Fibroblast of lung (primary cell): ENCODE measurements around the gene RSPO1. TPM values are rescaled to one million over a fixed set of nuclear protein-coding genes. Genes with fewer than 3 reads are reported as not detected.

Experiments used
- DNase-seq, 2 donors: peaks; one replicate each; pipeline versions ENCODE4 v3.0.0 to v3.0.0-alpha.2; 2010; ENCODE audit warnings: low read depth in 2 of 2
- H2AFZ ChIP-seq: 2 replicates; pipeline ENCODE4 v1.5.1; 2012; ENCODE audit warnings: low read length, control low read depth, inconsistent platforms
- H3K27ac ChIP-seq: 2 replicates; pipeline ENCODE4 v1.5.1; 2011; ENCODE audit warnings: low read length, control low read depth; ENCODE audit not compliant: insufficient read depth
- H3K27me3 ChIP-seq: 2 replicates; pipeline ENCODE4 v1.5.1; 2011; ENCODE audit warnings: mild to moderate bottlenecking, low read length; ENCODE audit not compliant: control insufficient read depth, insufficient read depth
- H3K36me3 ChIP-seq: 2 replicates; pipeline ENCODE4 v1.5.1; 2011; ENCODE audit warnings: low read length; ENCODE audit not compliant: control insufficient read depth, insufficient read depth
- H3K4me1 ChIP-seq: 2 replicates; pipeline ENCODE4 v1.5.1; 2011; ENCODE audit warnings: low read length; ENCODE audit not compliant: control insufficient read depth, insufficient read depth; ENCODE audit errors: extremely low read depth
- H3K4me2 ChIP-seq: 2 replicates; pipeline ENCODE4 v1.5.1; 2011; ENCODE audit warnings: low read length, control low read depth; ENCODE audit not compliant: insufficient read depth; ENCODE audit errors: extremely low read depth
- H3K4me3 ChIP-seq, 4 experiments: fragments of 200-600 bp in 1 of 4; sonication (generic) in 1 of 4; replicated peaks in 1 of 4; 2 replicates each; pipeline ENCODE4 v1.5.1; 2011 to 2016; ENCODE audit warnings: low read length in 4 of 4, low read depth in 3 of 4, mild to moderate bottlenecking in 3 of 4, control low read depth in 2 of 4, inconsistent platforms in 1 of 4, mixed read lengths in 1 of 4; ENCODE audit not compliant: insufficient read depth in 1 of 4; ENCODE audit errors: control extremely low read depth in 1 of 4
- H3K79me2 ChIP-seq: 2 replicates; pipeline ENCODE4 v1.5.1; 2012; ENCODE audit warnings: mild to moderate bottlenecking, low read length, inconsistent platforms; ENCODE audit not compliant: control insufficient read depth, insufficient read depth
- H3K9ac ChIP-seq: 2 replicates; pipeline ENCODE4 v1.5.1; 2011; ENCODE audit warnings: mild to moderate bottlenecking, low read length, control low read depth; ENCODE audit not compliant: insufficient read depth
- H3K9me3 ChIP-seq: 2 replicates; pipeline ENCODE4 v1.5.1; 2012; ENCODE audit warnings: low read depth, low read length; ENCODE audit not compliant: control insufficient read depth, insufficient read depth
- H4K20me1 ChIP-seq: 2 replicates; pipeline ENCODE4 v1.5.1; 2011; ENCODE audit warnings: low read length; ENCODE audit not compliant: control insufficient read depth, insufficient read depth; ENCODE audit errors: extremely low read depth
- EZH2 ChIP-seq: IDR thresholded peaks from 2 replicates; pipeline ENCODE4 v1.5.1; 2012; ENCODE audit warnings: low read length, control low read depth, mild to moderate bottlenecking; ENCODE audit errors: missing control alignments
- polyA plus RNA-seq, 2 donors: library from polyadenylated mRNA; depleted of rRNA in 1 of 2; stranded (reverse) in 1 of 2; unstranded in 1 of 2; fragments of >200 nt; gene quantifications; 2 replicates each; pipeline ENCODE4 v1.2.1, GENCODE V29; 2011 to 2012; ENCODE audit warnings: missing spikeins in 1 of 2
- total RNA-seq: library from RNA; depleted of rRNA; stranded (reverse); fragments of >200 nt; gene quantifications from 2 replicates; pipeline ENCODE4 v1.2.1, GENCODE V29; 2014
- TF ChIP-seq, protein P1 (sequence below), 2 donors: IDR thresholded peaks in 1 of 2; conservative IDR thresholded peaks in 1 of 2; 1 replicate in 1 of 2; 2 replicates in 1 of 2; pipeline ENCODE4 v1.5.1; 2011 to 2012; ENCODE audit warnings: low read length in 2 of 2, control low read depth in 1 of 2, inconsistent platforms in 1 of 2, low read depth in 1 of 2, mild to moderate bottlenecking in 1 of 2

The RSPO1 gene
- total and polyA plus RNA-seq, 2 donors (not counting 1 experiment from before 2014, with no cell fraction given) = 0.15 to 0.50 TPM

DNA sequence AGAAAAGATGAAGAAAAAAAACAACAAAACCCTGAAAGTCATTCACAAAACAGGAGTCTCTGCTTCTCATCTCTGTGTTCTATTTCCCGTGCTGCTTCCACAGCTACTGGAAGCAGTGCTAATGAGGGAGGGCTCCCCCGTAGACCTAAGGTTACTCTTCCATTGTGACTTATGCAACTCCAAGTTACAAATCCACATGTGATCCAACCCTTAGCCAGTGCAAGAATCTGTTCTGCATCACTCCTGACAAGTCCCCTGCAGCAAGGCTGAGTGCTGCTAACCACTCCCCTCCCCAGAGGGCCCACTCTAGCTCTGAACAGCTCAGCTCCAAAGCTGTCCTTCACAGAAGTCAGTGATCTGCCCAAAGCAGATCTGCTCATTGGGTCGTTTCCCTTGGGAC lies 67.7 kb downstream of the RSPO1 start:
- no peaks in the 10 kb centered on the region for H3K4me1 ChIP-seq
- no peaks in the 10 kb centered on the region for H3K9me3 ChIP-seq
- peaks cover 12% of the 10 kb centered on the region for H3K36me3 ChIP-seq
- no peak overlapping the region for H3K27ac ChIP-seq
- H3K79me2 ChIP-seq = no peaks in the 10 kb centered on the region
- TF ChIP-seq, protein P1, sequence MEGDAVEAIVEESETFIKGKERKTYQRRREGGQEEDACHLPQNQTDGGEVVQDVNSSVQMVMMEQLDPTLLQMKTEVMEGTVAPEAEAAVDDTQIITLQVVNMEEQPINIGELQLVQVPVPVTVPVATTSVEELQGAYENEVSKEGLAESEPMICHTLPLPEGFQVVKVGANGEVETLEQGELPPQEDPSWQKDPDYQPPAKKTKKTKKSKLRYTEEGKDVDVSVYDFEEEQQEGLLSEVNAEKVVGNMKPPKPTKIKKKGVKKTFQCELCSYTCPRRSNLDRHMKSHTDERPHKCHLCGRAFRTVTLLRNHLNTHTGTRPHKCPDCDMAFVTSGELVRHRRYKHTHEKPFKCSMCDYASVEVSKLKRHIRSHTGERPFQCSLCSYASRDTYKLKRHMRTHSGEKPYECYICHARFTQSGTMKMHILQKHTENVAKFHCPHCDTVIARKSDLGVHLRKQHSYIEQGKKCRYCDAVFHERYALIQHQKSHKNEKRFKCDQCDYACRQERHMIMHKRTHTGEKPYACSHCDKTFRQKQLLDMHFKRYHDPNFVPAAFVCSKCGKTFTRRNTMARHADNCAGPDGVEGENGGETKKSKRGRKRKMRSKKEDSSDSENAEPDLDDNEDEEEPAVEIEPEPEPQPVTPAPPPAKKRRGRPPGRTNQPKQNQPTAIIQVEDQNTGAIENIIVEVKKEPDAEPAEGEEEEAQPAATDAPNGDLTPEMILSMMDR (conservative IDR thresholded peaks at IDR 0.05 in 1 of 2, IDR thresholded peaks at IDR 0.05 in 1 of 2; ENCODE audit: low read depth in 1 of 2, low read length in 2 of 2) = no peak
- TF ChIP-seq EZH2 = no peak
- no peak overlapping the region for H3K4me3 ChIP-seq
- no peaks in the 10 kb centered on the region for H3K27me3 ChIP-seq
- H3K4me2 ChIP-seq = no peak overlapping the region
- H2AFZ ChIP-seq = no peak overlapping the region
- H4K20me1 ChIP-seq = no peaks in the 10 kb centered on the region
- H3K9ac ChIP-seq = no peak overlapping the region
- DNase-seq = no peak

DNA sequence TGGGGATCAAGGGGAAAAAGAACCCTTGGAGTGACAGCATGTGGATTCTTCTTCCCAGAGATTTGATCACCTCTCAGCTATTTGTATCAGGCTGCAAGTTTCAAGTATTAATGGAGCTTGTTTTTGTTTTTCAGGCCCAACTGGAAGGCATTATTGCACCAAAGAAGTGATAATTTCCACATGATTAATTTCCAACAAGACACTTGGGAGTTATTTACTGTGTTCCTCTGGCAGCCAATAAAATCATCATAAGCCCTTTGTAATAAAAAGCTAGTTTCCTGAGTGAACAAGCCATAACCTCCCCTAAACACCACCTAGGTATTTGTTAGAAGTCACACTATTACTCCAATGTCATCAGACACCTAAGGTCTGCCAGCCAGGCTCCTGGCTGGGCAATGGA lies 69.8 kb downstream of the RSPO1 start:
- Histone ChIP-seq H4K20me1 (no peaks in the 10 kb centered on the region), H3K4me1 (peaks cover 2% of the 10 kb centered on the region), H3K9ac (no peak overlapping the region), H3K36me3 (peaks cover 13% of the 10 kb centered on the region), H3K4me3 (no peak overlapping the region), H3K27ac (no peak overlapping the region), H3K27me3 (no peaks in the 10 kb centered on the region), H2AFZ (no peak overlapping the region), H3K4me2 (no peak overlapping the region), H3K79me2 (no peaks in the 10 kb centered on the region), H3K9me3 (no peaks in the 10 kb centered on the region)
- no peak for DNase-seq
- TF ChIP-seq EZH2 = no peak
- TF ChIP-seq, protein P1 (conservative IDR thresholded peaks at IDR 0.05 in 1 of 2, IDR thresholded peaks at IDR 0.05 in 1 of 2; ENCODE audit: low read depth in 1 of 2, low read length in 2 of 2) = no peak

DNA sequence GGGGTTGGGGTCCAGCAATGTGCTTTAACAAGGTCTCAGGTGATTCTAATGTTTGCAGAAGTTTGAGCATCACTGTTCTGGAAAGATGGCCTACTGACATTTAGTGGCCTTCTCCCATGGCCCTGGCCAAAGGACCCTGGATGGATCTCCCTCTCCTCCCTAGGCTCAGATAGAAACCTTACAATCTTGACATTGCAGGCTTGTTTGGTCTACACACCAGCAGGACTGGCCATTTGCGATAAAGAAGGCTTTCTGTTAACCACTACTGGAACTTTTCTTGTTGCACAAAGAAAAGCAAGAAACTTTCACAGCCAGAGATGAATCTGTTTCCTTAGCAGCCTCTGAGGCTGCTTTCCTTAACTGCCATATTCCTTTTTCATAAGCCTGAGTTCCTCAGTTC lies 71.7 kb downstream of the RSPO1 start:
- no peak for TF ChIP-seq EZH2
- TF ChIP-seq, protein P1 (conservative IDR thresholded peaks at IDR 0.05 in 1 of 2, IDR thresholded peaks at IDR 0.05 in 1 of 2; ENCODE audit: low read depth in 1 of 2, low read length in 2 of 2) = no peak
- Histone ChIP-seq H4K20me1 (no peaks in the 10 kb centered on the region), H3K36me3 (peaks cover 9% of the 10 kb centered on the region), H3K27me3 (no peaks in the 10 kb centered on the region), H3K9me3 (no peaks in the 10 kb centered on the region), H3K27ac (no peak overlapping the region), H3K4me3 (no peak overlapping the region), H2AFZ (no peak overlapping the region), H3K79me2 (no peaks in the 10 kb centered on the region), H3K9ac (no peak overlapping the region), H3K4me2 (no peak overlapping the region), H3K4me1 (peaks cover 2% of the 10 kb centered on the region)
- DNase-seq = no peak

Other genes starting within 250 kb of the RSPO1 start
- gene ZC3H12A, start 160.3 kb downstream of the RSPO1 start, total RNA-seq = 6.7 and 7.8 TPM in 2 replicates
- gene ZC3H12A, start 160.3 kb downstream of the RSPO1 start, polyA plus RNA-seq = 4.8 and 4.9 TPM in 2 replicates
- gene MEAF6, start 120.1 kb downstream of the RSPO1 start, total RNA-seq = 47.5 and 56.0 TPM in 2 replicates
- gene MEAF6, start 120.1 kb downstream of the RSPO1 start, polyA plus RNA-seq = 49.4 and 76.4 TPM in 2 replicates
- gene SNIP1, start 80.6 kb downstream of the RSPO1 start, total RNA-seq = 10.9 and 11.3 TPM in 2 replicates
- 8.0 and 8.2 TPM in 2 replicates for gene SNIP1, start 80.6 kb downstream of the RSPO1 start, polyA plus RNA-seq
- gene DNALI1, start 78.0 kb downstream of the RSPO1 start, total RNA-seq = 3.6 and 5.0 TPM in 2 replicates
- 8.3 and 13.4 TPM in 2 replicates for gene DNALI1, start 78.0 kb downstream of the RSPO1 start, polyA plus RNA-seq
- 56.0 and 73.3 TPM in 2 replicates for gene GNL2, start 39.0 kb downstream of the RSPO1 start, total RNA-seq
- gene GNL2, start 39.0 kb downstream of the RSPO1 start, polyA plus RNA-seq = 50.0 and 58.7 TPM in 2 replicates
- gene CDCA8, start 57.6 kb upstream of the RSPO1 start, total RNA-seq = 0.26 and 3.8 TPM in 2 replicates
- 9.5 and 47.5 TPM in 2 replicates for gene CDCA8, start 57.6 kb upstream of the RSPO1 start, polyA plus RNA-seq
- gene EPHA10, start 130.2 kb upstream of the RSPO1 start, total RNA-seq = under 0.01 TPM in 2 replicates
- gene EPHA10, start 130.2 kb upstream of the RSPO1 start, polyA plus RNA-seq = not detected in 2 replicates
- 0.26 and 0.50 TPM in 2 replicates for gene MANEAL, start 159.0 kb upstream of the RSPO1 start, total RNA-seq
- 0.44 and 0.79 TPM in 2 replicates for gene MANEAL, start 159.0 kb upstream of the RSPO1 start, polyA plus RNA-seq
- gene C1orf122, start 172.9 kb upstream of the RSPO1 start, total RNA-seq = 24.7 and 28.1 TPM in 2 replicates
- gene C1orf122, start 172.9 kb upstream of the RSPO1 start, polyA plus RNA-seq = 14.3 and 14.8 TPM in 2 replicates
- gene YRDC, start 173.3 kb upstream of the RSPO1 start, total RNA-seq = 12.6 and 14.0 TPM in 2 replicates
- gene YRDC, start 173.3 kb upstream of the RSPO1 start, polyA plus RNA-seq = 9.9 and 15.9 TPM in 2 replicates
- gene MTF1, start 224.7 kb upstream of the RSPO1 start, total RNA-seq = 3.1 and 4.5 TPM in 2 replicates
- gene MTF1, start 224.7 kb upstream of the RSPO1 start, polyA plus RNA-seq = 8.4 and 8.8 TPM in 2 replicates